ENCODE results near the gene NFIA.
"Not testable (repeated sequence)": the region's sequence is repeated elsewhere in the genome, so short reads cannot be mapped to it uniquely, and the experiment has no call there.

Gene NFIA

DNA sequence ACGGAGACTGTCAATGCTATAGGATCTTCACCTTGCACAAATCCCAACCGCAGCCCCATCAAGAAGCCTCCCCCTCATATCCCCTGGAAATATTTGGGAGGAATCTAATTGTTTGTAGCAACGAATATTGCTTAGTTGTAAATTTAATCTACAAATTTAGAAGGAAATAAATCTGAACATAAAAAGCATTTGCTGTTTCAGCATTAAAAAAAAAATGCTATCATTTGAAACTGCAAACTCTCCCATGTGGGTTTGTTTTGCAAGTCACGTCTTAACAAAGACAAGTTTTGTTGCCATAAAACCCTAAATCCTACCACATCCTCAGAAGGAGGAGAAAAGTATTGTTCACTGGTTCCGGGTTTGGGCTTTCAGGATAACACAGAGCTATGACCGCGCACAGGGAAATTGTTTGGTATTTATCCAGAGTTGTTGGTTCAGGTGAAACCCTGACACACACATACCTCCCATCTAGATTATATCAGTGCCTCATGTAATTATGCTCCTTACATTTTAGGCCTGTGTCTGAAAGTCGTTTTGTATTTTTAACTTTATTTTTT lies 363.0 kb downstream of the NFIA start:
- ATAC-seq: no peak

DNA sequence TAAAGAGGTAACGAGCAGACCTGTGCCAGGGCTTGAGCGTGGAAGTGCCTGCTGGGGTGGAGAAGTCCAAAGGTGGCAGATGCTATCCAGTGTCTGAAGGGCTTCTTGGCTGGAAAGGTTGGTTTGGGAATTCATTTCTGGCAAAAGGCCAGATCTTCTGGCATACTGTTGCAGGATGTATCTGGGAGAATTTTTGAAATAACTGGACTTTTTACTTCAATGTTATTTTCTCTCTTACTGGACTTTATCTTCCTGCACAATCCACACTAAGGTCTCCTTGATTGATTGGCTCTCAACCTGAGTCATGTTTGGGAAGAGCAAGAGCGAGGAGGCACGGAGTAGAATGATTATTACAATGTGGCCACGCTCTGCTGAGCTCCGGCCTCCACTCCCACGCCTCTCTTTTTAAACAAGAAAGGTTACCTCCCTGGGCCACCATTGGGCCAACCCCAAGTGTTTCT lies 364.2 kb downstream of the NFIA start:
- no peak for ATAC-seq

DNA sequence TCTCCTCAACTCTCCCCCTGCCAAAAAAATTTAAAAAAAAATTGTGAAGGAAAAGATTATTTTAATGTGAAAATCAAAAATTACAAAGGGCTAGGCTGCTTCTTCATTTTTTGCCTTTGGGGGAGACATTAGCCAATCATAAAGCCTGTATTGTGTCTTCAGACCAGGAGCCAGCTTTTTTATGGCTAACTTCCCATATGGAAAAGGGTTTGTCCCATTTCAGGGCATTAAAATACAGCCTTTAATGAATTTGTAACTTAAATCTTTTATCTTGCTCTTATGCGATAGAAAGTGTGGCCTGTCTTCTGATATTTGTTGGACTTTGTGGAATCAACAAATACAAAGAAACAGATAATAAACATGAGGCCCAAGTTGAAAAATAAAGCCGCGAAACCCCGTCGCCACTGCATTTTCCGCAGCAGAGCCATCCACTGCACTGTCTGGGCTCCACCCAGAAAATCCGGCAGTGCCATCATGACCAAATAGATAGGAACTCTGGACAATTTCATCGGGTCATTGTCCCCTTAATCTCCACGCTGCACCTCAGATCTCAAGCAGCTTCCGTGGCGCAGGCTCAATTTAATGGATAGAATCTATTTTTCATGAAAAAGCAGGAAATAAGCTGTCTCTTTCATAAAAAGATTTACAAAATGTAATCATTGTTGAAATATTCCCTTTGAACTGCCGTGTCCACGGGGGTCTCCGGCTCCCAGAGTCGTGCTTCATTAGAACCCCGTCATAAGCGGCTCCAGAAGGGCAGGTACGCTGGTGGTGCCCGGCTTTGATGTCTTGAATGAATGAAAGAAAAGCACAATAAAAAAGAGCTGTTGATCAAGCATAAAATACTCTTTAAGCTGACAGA lies 365.0 kb downstream of the NFIA start:
- no peak for ATAC-seq

DNA sequence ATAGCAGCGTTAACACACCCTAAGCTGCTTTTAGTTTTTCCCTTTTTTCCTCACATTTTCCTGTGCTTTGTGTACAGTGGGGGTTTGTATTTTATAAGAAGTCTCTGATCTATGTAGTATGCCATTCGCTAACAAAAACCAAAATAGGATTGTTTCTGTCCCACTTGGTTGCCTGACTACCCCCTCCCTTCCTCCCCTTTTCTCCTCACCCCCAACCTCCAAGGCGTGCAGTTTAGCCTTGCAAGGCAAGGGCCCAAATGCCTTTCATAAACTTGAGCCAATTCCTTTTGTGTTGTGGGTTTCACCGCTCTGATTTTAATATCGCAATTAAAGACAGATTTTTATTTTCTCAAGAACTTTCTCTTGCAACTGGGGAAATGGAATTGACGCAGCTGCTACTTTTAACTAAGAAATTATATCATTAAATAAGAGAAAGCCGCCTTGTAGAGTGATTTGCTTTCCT lies 365.6 kb downstream of the NFIA start:
- no peak for ATAC-seq

DNA sequence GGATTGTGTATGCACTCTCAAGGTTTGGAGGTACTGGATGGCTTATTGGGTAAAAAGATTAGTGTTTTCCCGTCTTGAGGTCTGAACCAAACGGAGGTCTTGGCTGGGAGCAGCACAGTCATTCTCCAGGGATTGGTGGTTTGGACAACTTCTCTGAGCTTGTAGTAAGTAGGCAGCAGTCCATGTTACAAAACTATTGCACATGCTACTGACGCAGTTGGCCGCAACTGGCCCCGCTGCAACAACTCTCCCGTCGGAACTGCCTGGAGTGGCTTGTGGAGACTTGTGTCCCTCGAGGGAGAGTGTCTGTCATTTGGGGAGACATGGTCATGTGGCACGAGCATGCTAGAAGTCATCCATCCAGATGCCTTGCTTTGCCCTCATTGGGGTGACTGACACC lies 366.6 kb downstream of the NFIA start:
- no peak for ATAC-seq

DNA sequence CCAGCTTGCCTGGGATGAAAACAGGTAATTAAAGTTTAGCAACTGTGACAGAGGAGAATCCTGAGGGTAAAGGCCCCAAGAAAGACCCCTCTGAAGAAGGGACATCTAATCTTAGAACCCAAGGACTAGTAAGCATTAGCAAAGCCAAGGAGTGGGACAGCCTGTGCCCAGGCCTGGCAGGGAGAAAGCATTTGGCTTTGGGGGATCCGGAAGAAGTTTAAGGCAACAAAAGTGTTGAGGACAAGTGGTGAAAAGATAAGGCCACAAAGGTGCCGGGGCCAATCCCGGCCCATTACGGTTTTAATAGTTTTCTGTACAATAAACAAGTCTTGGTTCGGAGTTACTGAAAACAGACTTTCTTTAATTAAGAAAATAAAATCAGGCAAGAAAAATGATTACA lies 367.0 kb downstream of the NFIA start:
- ATAC-seq: no peak

DNA sequence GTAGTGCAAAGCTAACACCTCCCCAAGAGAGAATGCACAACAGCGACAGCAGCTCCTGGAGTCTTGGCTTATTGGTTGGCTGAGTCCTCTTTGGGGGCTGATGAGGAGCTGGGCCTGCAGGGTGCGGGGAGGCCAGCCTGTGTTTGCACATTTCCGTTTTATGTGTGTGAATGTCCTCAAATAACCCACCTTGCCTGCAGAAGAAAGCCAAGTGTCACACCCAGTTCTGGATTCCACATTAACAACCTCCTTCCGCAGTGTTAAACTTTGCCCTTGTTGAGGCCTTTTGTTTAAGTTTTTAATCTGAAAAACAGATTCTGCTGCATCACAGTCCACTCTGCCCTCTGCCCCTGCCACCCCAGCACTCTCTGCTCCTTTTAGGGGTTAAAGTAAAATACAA lies 368.1 kb downstream of the NFIA start:
- ATAC-seq: no peak

DNA sequence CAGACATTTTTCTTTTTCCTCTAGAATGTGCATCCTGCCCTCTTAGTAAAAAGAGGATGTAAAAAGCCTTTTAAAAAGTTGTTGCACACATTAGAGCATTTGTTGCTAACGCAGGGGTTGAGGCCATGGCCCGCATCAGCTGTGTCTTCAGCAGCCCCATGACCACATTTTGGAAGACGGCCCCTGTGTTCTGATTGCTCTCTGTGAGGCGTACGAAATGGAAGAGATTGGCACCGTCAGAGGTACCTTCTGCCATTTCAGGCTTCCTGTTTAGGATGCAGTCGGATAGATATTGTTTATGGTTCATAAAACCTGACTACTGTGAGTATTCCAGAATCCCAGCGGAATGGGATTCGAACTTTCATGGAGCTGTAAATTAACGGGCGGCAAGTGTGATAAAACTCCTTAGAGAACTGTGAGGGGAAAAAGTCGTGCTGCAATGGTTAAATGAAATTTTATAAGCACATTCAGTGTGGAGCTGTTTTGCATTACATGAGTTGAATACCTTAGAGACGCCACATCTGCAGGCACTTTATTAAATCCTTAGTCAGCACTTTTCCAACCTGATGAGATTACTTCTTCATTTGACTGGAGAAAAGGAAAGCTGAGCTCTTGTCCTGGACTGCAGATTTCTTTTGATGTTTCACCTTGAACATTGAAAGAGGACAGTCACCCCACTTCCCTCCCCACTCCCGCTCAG lies 368.7 kb downstream of the NFIA start:
- ATAC-seq: no peak

DNA sequence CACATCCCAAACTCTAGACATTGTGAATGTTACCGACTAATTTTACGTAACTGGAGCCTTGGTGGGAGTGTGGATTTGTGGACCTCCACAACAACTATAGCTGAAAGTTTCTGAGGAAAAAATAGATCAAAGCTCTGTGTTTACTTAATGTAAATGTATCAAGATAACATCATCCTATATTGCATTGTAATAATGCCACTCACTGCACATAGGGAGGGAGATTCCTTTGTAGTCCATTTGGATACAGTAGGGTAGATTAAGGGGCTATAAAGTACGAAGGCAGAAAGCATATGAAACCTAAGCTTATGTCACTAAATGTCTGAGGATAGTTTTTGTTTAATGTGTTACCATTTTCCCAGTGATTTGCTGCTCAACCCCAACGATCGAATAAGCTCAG lies 369.2 kb downstream of the NFIA start:
- no peak for ATAC-seq

DNA sequence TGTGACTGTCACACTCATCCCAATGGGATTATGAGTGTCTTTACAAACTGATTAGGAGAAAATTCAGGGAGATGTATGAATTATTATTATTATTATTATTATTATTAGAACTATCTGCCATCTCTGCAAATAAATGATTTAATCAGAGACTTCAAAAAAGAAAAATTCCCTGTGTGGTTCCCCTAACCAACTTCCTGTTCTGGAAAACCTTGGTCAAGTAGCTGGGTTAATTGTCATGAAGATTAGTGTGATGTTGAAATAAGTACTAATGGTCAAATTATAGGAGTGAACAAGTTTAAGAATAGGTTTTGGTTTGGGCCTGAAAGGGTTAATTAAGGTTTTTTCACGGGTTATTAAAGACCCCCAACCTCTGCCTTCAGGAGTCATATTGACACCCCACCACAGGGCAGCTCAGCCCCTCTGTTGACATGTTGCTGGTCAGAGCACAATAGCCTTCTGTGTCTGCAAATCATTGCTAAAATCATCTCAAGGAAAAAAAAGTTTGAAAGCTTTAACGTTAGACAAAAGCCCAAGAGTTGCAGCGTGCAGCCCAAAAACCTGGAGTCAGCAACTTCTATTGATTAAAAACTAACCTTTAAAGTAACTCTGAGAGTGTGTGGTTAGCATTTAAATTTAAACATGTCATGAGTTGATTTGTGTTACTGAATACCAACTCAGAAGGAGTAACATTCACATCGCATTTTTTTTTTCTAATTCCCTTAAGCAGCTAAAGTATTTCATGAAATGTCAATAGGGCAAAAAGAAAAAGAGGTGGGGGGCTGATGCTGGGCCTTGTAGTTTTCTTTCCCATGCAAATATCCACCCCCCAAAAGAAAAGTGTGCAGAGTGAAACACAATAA lies 370.0 kb downstream of the NFIA start:
- ATAC-seq: no peak

DNA sequence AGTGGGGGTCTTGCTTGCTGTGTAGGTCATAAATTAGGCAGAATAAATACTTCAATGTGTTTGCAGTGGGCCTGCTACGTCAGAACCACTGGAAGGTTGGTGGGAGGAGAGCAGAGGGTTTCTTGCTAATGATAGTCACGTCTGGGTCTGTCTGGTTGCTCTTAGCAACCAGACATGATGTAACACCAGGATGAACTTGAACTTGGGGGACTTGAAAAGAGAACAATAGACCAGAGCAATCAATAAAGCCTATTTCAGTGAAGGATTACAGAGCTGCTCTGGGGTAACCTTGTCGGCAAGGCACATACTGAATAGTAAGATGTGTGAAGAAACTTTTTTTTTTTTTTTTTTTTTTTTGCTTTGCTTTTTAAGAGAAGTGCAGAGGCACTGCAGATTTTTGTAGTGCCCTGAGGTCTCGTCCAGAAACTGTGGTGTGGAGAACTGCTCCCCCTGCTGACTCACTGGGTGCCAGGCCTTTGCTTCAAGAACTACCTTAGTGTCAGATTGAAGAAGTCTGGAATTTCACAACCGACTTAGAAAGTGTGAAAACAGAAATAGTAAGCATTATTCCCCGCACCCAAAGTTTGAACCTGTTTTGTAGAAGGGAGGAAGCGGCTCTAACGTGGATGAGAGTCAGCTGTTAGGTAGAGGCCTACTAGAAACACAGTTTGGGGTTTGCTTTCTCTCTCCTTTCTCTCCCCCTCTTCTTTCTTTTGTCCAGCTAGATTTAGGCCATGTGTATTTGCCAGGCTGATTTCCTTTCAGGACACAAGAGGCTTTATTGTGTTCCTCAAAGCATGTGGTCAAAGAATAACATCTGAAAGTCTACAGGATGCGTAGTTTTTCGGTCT lies 371.0 kb downstream of the NFIA start:
- ATAC-seq: peak; percentile 77 to 82

DNA sequence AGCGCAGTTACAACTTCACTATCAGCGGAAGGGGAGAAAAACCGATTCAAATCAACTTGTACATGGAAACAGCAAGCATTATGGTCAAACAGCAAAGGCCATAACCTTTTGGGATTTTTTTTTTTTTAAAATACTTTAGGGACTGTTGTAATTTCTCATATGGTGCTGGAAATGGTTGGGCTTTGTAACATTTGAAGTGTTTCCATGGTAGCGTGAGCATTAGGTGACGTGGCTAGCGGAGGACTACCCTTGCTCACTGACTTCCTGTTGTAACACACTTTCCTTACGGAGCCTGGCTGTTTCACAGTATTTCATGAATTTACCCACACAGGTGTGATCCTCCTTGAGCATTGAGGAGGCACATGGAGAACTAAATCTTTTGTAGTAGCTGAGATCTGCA lies 373.0 kb downstream of the NFIA start:
- ATAC-seq: no peak

DNA sequence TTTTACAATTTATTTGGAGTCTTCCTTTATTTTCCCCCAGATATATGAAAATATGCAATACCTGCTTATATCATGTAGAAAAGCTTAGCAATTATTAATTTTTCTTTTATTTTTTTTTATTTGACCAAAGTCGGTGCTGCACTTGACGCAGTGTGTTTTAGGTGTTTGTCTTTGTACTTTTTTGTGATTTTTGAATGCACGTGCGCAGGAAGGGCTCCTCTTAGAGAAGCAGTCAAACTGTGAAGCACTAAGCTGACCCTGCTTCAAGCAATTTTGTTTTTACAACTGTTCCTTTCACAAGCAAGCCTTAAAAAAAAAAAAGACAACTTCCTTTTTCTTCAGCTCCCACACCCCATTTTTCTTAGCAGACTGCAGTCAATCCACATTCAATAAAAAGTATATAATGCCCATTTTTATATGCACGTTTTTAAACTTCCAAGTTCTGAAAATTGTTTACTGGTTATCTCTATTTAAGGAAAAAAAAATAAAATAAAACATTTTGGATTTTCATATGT lies 375.2 kb downstream of the NFIA start:
- ATAC-seq: no peak

DNA sequence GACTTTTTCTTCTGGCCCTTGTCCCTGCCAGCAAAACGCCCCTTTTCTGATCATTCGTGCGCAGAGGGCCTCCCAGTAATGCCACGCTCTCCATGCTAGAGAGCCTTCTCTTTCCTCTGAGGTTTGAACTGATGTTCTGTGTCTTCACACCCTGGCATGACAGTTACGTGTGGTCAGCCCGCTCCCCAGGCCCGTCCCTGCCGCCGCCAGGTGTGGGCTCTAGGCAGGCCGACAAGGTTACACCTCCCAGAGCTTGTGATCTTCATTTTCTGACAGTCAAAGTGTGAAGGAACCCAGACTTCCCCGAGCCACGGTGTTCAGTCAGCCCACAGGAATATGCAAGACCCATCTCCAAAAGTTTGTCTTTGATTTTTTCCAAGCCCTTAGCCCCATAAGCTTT lies 377.0 kb downstream of the NFIA start:
- ATAC-seq: no peak

DNA sequence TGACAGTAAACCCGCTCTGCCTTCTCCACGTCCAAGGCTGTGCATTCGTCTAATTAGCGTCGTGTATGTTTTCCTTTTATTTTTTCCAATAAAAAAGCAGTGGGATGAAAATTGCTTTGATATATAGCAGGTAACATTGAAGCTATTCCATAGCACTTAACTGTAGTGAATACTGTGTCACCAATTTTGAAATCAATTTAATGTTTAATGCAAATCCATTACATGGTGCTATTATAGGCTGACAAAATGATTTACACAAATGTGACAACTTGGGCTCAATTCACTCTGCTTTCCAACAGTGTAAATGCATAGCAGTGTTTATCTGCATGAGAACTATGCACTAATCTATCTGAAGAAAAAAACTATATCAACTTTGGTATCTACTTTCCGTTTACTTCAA lies 377.8 kb downstream of the NFIA start:
- ATAC-seq: no peak

DNA sequence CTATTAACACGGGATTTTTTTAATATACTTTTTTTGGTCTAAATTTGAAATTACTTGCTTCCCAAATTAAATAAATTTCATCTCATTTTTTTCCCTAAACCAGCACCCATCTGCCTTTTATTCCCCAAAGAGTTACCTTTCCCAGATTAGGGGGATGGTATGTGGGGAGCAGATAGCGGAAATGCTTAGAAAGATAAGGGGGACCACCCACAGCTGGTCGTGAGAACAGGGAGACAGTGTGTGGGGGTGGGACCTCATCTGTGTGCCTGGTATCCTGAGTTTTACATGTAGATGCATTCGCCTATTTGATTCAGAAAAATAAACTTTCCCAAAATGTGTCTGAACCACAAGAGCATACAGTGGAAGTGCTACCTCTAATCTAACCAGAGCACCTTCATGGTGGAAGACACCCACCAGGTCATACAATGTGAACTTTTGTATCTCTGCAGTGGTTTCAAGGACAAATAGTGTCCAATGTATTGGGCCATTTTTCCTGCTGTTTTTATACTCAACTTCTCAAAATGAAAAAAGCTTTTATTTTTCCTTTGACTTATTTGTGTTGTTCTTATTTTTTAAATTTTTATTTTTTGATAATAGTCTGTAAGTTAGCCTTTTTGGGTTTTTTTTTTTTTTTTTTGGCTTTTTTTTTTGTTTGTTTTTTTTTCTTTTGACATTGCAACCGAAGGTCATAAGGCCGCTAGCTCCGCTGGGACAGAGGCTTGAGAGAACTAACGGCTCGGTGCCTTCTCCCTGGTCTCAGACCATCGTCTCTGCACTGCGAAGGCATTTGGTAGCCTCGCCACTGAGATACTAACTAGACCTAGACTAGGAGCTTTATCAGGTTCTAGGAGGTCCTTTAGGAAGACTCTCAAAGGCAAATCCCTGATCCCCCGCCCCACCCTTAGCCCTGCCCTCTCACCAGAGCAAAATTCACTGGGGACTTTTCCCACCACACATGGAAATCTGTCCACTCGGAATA lies 379.3 kb downstream of the NFIA start:
- ATAC-seq: no peak

DNA sequence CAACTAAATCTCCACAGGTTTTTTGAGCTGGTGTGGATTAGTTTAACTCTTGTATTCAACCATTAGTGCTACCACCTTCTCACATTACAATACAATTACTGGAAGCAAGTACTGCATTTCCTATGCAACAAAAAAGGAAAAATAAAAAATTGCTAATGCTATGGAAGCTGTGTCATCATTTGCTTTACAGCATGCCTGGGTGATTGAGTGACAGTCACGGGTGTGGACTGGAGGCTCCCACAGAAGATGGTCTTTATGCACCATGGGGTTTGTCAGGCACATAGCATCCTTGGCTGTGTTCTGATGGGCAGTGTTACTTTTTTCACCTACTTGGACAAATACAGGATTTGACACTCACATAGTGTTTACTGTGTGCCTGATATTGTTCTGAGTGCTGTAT lies 380.3 kb downstream of the NFIA start:
- ATAC-seq: no peak

DNA sequence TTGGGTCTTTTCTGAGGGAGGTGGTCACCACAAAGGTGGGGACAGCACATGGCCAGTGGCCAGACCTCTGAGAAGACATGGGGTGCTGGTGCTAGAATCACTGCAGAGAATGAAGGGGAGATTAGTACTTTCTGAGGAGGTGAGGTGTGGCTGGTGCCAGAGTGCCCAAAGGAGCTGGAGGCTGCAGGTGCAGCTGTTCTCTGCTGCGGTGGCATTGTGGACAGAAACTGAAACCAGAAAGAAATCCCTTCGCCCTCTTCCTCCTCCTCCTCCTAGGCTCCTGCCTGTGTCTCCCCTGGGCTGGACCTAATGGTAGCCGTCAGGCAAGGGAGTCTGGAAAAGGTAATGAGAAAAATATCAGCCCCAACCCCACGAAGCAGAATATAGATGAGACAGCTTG lies 380.9 kb downstream of the NFIA start:
- no peak for ATAC-seq

DNA sequence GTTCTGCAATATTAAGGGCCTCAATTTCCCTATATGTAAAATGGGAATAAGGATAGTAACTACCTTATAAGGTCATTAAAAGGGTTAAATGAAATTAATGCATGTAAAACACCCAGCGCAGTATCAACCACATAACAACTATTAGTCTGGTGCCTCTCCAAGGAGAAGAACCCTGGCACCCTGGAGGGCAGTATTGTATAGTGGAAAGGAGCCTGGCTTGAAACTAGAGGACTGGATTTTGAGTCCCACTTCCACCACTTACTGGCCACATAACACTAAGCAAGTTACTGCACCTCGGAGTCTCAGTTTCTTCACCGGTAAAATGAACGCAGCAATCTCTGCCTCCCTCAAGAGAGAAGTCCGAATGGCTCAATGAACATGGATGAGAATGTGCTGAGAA lies 385.5 kb downstream of the NFIA start:
- ATAC-seq: not testable (repeated sequence)

DNA sequence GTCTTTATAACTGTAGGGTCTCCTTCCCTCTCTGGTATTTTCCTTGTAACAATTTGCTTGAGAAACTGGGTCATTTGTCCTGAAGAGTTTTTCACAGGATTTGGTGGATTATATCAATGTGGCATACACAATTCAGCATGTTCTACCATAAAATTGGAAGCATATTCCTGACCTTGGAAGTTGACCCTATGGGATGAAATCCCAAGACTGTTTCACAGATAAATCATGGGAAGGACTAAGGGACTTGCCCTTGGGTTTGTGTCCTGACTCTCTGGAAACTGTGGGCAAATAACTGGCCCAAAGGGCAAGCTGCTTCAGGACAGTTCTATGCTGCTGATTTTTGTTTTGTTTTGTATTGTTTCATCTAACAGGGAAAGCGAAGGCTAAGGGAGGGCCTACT lies 387.0 kb downstream of the NFIA start:
- ATAC-seq: no peak

Measured in activated CD4-positive, CD25-positive, alpha-beta regulatory T cell treated with anti-CD3 and anti-CD28 coated beads, Interleukin-2, amount 50 U/mL, for 24 hours (primary cell).